Smooth muscle cell (in vitro differentiated cells): Measurements from ENCODE around the gene MAB21L1. TPM values are rescaled to one million over a fixed set of nuclear protein-coding genes. Genes with fewer than 3 reads are reported as not detected.

ENCODE experiments used
- DNase-seq: peaks from one replicate; lab custom pipeline; 2025; ENCODE audit not compliant: unreplicated experiment; lab: John Stamatoyannopoulos, UW
- H2AFZ ChIP-seq: fragments of 200-600 bp; sonication (generic); 2 replicates; pipeline ENCODE4 v1.6.0; 2016; ENCODE audit warnings: antibody characterized with exemption, low read depth, mild to moderate bottlenecking
- H3F3A ChIP-seq: fragments of 200-600 bp; sonication (generic); 2 replicates; pipeline ENCODE4 v1.6.0; 2017; ENCODE audit warnings: antibody characterized with exemption, low read depth
- H3K27ac ChIP-seq: fragments of 200-600 bp; sonication (generic); 2 replicates; pipeline ENCODE4 v1.5.1; 2016; ENCODE audit warnings: low read depth, mild to moderate bottlenecking
- H3K27me3 ChIP-seq: fragments of 200-600 bp; sonication (generic); 2 replicates; pipeline ENCODE4 v1.6.1; 2016; ENCODE audit warnings: low read depth, mild to moderate bottlenecking
- H3K36me3 ChIP-seq: fragments of 200-600 bp; sonication (generic); 2 replicates; pipeline ENCODE4 v1.5.1; 2016; ENCODE audit warnings: low read depth
- H3K4me1 ChIP-seq: fragments of 200-600 bp; sonication (generic); 2 replicates; pipeline ENCODE4 v1.5.1; 2016; ENCODE audit warnings: low read depth
- H3K4me2 ChIP-seq: fragments of 200-600 bp; sonication (generic); 2 replicates; pipeline ENCODE4 v1.6.0; 2016; ENCODE audit warnings: mild to moderate bottlenecking
- H3K4me3 ChIP-seq: fragments of 200-600 bp; sonication (generic); 2 replicates; pipeline ENCODE4 v1.5.1; 2016; ENCODE audit warnings: mild to moderate bottlenecking
- H3K79me2 ChIP-seq: fragments of 200-600 bp; sonication (generic); 2 replicates; pipeline ENCODE4 v1.6.0; 2016; ENCODE audit warnings: low read depth, mild to moderate bottlenecking
- H3K9ac ChIP-seq: fragments of 200-600 bp; sonication (generic); 2 replicates; pipeline ENCODE4 v1.6.0; 2016; ENCODE audit warnings: low read depth
- H3K9me3 ChIP-seq: fragments of 200-600 bp; sonication (generic); replicated peaks from 2 replicates; pipeline ENCODE4 v1.5.1; 2016; ENCODE audit warnings: low read depth
- H4K20me1 ChIP-seq: fragments of 200-600 bp; sonication (generic); 2 replicates; pipeline ENCODE4 v1.6.0; 2016; ENCODE audit warnings: low read depth
- WGBS: methylation state at CpG from one replicate; pipeline ENCODE4 v1.1.7; 2016; ENCODE audit warnings: low lambda C conversion rate; 5-methylcytosine and 5-hydroxymethylcytosine counted together
- polyA plus RNA-seq: library from polyadenylated mRNA; unstranded; fragments of >200 nt; fragmentation: Nextera tagmentation; extraction: Ambion mirVana; gene quantifications from 2 replicates; pipeline ENCODE4 v1.2.1, GENCODE V29; 2016
- total RNA-seq: library from RNA; depleted of rRNA; stranded (reverse); fragments of >200 nt; gene quantifications from 2 replicates; pipeline ENCODE4 v1.2.3, GENCODE V29; 2014
- TF ChIP-seq, protein P1 (sequence below): fragments of 200-600 bp; sonication (generic); IDR thresholded peaks from 2 replicates; pipeline ENCODE4 v1.5.1; 2017; ENCODE audit warnings: borderline replicate concordance, mild to moderate bottlenecking, antibody characterized with exemption; ENCODE audit not compliant: insufficient read depth, poor library complexity, severe bottlenecking

Gene MAB21L1
- total and polyA plus RNA-seq, 2 experiments from 2014 or later: 0.18 TPM; not detected in 1

DNA sequence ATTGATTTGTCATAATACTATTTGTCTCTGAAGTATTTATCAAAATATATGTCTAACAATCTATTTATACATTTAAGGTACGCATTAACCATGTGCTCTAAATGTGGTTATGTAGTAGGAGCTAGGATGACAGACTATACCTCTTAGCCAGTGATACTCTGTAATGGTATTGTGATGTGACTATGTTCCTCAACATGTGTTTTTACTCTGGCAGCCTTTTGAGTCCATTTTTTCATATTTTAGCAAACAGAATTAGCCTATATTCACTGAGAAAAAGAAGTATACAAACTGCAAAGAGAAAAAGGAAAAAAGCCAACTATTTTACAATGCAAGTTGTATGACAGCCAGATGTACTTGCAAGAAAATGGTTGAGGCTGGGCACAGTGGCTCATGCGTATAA lies 26.7 kb downstream of the MAB21L1 start:
- H3K9me3 ChIP-seq: no peaks in the 10 kb centered on the region
- H3K27me3 ChIP-seq: no peaks in the 10 kb centered on the region
- no peaks in the 10 kb centered on the region for H3F3A ChIP-seq
- no peaks in the 10 kb centered on the region for H3K36me3 ChIP-seq
- 81% methylated on average over 2 of the region's 2 CpGs for WGBS
- H4K20me1 ChIP-seq: no peaks in the 10 kb centered on the region
- H3K79me2 ChIP-seq: no peaks in the 10 kb centered on the region
- TF ChIP-seq, protein P1, sequence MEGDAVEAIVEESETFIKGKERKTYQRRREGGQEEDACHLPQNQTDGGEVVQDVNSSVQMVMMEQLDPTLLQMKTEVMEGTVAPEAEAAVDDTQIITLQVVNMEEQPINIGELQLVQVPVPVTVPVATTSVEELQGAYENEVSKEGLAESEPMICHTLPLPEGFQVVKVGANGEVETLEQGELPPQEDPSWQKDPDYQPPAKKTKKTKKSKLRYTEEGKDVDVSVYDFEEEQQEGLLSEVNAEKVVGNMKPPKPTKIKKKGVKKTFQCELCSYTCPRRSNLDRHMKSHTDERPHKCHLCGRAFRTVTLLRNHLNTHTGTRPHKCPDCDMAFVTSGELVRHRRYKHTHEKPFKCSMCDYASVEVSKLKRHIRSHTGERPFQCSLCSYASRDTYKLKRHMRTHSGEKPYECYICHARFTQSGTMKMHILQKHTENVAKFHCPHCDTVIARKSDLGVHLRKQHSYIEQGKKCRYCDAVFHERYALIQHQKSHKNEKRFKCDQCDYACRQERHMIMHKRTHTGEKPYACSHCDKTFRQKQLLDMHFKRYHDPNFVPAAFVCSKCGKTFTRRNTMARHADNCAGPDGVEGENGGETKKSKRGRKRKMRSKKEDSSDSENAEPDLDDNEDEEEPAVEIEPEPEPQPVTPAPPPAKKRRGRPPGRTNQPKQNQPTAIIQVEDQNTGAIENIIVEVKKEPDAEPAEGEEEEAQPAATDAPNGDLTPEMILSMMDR: no peak
- no peak overlapping the region for H3K9ac ChIP-seq
- no peaks in the 10 kb centered on the region for H3K4me1 ChIP-seq
- no peak overlapping the region for H3K4me3 ChIP-seq
- no peak overlapping the region for H3K27ac ChIP-seq
- no peak overlapping the region for H2AFZ ChIP-seq
- no peak for DNase-seq
- no peak overlapping the region for H3K4me2 ChIP-seq

DNA sequence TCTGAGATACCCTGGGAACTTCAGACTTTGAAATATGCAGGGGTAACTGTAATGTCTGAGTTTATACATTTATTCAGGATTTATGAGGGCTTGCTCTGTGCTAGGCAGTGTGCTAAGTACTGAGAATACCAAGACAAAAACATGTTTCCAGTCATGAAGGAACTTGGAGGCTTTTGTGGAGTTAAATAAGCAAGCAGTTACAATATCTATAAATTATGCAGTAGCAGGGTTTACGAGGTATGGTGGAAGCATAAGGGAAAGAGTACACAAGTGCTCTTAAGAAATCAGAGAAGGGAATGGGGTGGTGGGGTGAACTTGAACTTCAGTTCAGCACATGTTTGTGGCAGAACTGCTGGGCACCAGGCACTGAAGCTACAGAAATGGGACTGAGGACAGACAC lies 28.0 kb downstream of the MAB21L1 start:
- no peaks in the 10 kb centered on the region for H3K79me2 ChIP-seq
- 69% methylated on average over 1 of the region's 1 CpG for WGBS
- no peaks in the 10 kb centered on the region for H3K27me3 ChIP-seq
- no peaks in the 10 kb centered on the region for H3K9me3 ChIP-seq
- TF ChIP-seq, protein P1: no peak
- no peak overlapping the region for H3K27ac ChIP-seq
- no peak for DNase-seq
- H3F3A ChIP-seq: no peaks in the 10 kb centered on the region
- H3K4me2 ChIP-seq: no peak overlapping the region
- H3K4me1 ChIP-seq: no peaks in the 10 kb centered on the region
- no peak overlapping the region for H3K9ac ChIP-seq
- no peaks in the 10 kb centered on the region for H4K20me1 ChIP-seq
- H3K4me3 ChIP-seq: no peak overlapping the region
- no peak overlapping the region for H2AFZ ChIP-seq
- H3K36me3 ChIP-seq: no peaks in the 10 kb centered on the region
